Panc1 (cell line): ENCODE measurements around the gene RTL5. TPM values are rescaled to one million over a fixed set of nuclear protein-coding genes. Genes with fewer than 3 reads are reported as not detected.

Experiments used
- ATAC-seq: fragments of 200-7000 bp; cut with Tn5 transposase; 2 replicates; pipeline ENCODE4 v1.9.1; 2020; ENCODE audit warnings: mild to moderate bottlenecking, moderate library complexity
- BruUV-seq: library from RNA; stranded (reverse); fragments of 400-500 nt; replicated peaks from 2 replicates; lab custom pipeline; 2021; lab: Mats Ljungman, UMichigan
- CTCF ChIA-PET: fragments of 300-600 bp; sonication (Branson Sonifier 250); formaldehyde crosslinking; loops from one replicate; lab custom pipeline; 2022; ENCODE audit warnings: antibody characterized with exemption; lab: Charles Lee
- POLR2A ChIA-PET: fragments of 300-600 bp; sonication (Branson Sonifier 250); formaldehyde crosslinking; loops from one replicate; lab custom pipeline; 2022; ENCODE audit warnings: antibody characterized with exemption; lab: Charles Lee
- DNase-seq: peaks from one replicate; pipeline ENCODE4 v3.0.0-alpha.2; 2010; ENCODE audit warnings: low read depth, low spot score
- H3K27ac ChIP-seq: 2 replicates; pipeline ENCODE4 v1.5.1; 2011; ENCODE audit warnings: mild to moderate bottlenecking, low read length, inconsistent platforms
- H3K27me3 ChIP-seq: fragments of 200-500 bp; sonication (Bioruptor generic); 2 replicates; pipeline ENCODE4 v1.6.0; 2014; ENCODE audit warnings: low read length, inconsistent platforms; ENCODE audit not compliant: control insufficient read depth, insufficient read depth
- H3K36me3 ChIP-seq: fragments of 200-500 bp; sonication (Bioruptor generic); 2 replicates; pipeline ENCODE4 v1.5.1; 2014; ENCODE audit warnings: inconsistent platforms, mild to moderate bottlenecking, low read length, moderate library complexity; ENCODE audit not compliant: control insufficient read depth, insufficient read depth
- H3K4me1 ChIP-seq: 2 replicates; pipeline ENCODE4 v1.5.1; 2011; ENCODE audit warnings: inconsistent platforms, mild to moderate bottlenecking, low read length, moderate library complexity; ENCODE audit not compliant: control insufficient read depth, insufficient read depth
- H3K4me3 ChIP-seq, 2 experiments: 2 replicates each; pipeline ENCODE4 v1.5.1; 2011 to 2012; ENCODE audit warnings: low read depth in 2 of 2, low read length in 2 of 2, mild to moderate bottlenecking in 2 of 2, inconsistent platforms in 1 of 2, moderate library complexity in 1 of 2
- H3K9me3 ChIP-seq: fragments of 200-500 bp; sonication (Bioruptor generic); 2 replicates; pipeline ENCODE4 v1.5.1; 2014; ENCODE audit warnings: low read depth, mild to moderate bottlenecking, inconsistent platforms, low read length, moderate library complexity; ENCODE audit not compliant: control insufficient read depth, insufficient read depth
- POLR2AphosphoS5 ChIP-seq: IDR thresholded peaks from 2 replicates; pipeline ENCODE4 v1.6.1; 2012; ENCODE audit warnings: mild to moderate bottlenecking, low read depth, low read length, moderate library complexity
- SIN3A ChIP-seq: IDR thresholded peaks from 2 replicates; pipeline ENCODE4 v1.6.1; 2012; ENCODE audit warnings: low read depth, mild to moderate bottlenecking, low read length, moderate library complexity, borderline replicate concordance; ENCODE audit not compliant: insufficient read depth
- TCF7L2 ChIP-seq: IDR thresholded peaks from 2 replicates; pipeline ENCODE4 v1.6.1; 2011; ENCODE audit warnings: mild to moderate bottlenecking, low read depth, low read length, inconsistent platforms
- in situ Hi-C: cut with HindIII; loops from 2 replicates; pipeline ENCODE4 v1.10.0; 2016; ENCODE audit warnings: low sequenced_read_pairs, low pct_unique_long_range_greater_than_20kb
- intact Hi-C: fragments of 100-400 bp; cut with micrococcal nuclease; formaldehyde crosslinking; loops from one replicate; pipeline ENCODE4 v1.10.0; 2022; ENCODE audit not compliant: unreplicated experiment
- total RNA-seq: library from RNA; stranded (reverse); gene quantifications from one replicate; pipeline ENCODE4 v1.2.1, GENCODE V29; 2021; ENCODE audit not compliant: unreplicated experiment
- TF ChIP-seq, protein P1 (sequence below), 2 experiments: IDR thresholded peaks; 2 replicates each; pipeline ENCODE4 v1.6.1; 2011 to 2012; ENCODE audit warnings: low read depth in 2 of 2, control low read depth in 1 of 2, low read length in 1 of 2, mild to moderate bottlenecking in 1 of 2, moderate library complexity in 1 of 2; ENCODE audit not compliant: insufficient read depth in 1 of 2
- TF ChIP-seq, protein P2 (sequence below): fragments of 450-650 bp; IDR thresholded peaks from 2 replicates; pipeline ENCODE4 v1.5.1; 2017; ENCODE audit warnings: mild to moderate bottlenecking

RTL5 gene
- total RNA-seq, 1 experiment from 2014 or later, result 11.0 TPM

DNA sequence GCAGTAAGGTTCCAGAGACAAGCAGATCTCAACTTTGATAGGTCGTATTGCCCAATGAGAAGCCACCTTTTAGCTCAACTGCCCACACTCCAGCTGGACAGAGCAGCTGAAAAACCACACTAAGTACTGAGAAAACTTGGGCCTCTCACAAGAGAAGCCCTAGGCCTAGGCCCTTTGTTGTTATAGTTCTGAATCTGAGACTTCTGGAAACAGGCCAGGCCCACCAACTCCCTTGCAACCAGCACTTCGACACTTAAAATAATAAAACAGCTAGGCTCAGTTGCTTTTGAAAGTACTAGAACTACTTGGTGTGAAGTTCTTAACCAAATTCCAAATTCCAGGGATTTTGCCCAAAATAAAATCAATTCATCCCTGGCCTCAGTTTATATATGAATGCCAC lies 13.5 kb upstream of the RTL5 start:
- intact Hi-C loops, result no loop called here
- TF ChIP-seq SIN3A, result no peak
- TF ChIP-seq POLR2AphosphoS5, result no peak
- no peak for TF ChIP-seq TCF7L2
- TF ChIP-seq, protein P1, sequence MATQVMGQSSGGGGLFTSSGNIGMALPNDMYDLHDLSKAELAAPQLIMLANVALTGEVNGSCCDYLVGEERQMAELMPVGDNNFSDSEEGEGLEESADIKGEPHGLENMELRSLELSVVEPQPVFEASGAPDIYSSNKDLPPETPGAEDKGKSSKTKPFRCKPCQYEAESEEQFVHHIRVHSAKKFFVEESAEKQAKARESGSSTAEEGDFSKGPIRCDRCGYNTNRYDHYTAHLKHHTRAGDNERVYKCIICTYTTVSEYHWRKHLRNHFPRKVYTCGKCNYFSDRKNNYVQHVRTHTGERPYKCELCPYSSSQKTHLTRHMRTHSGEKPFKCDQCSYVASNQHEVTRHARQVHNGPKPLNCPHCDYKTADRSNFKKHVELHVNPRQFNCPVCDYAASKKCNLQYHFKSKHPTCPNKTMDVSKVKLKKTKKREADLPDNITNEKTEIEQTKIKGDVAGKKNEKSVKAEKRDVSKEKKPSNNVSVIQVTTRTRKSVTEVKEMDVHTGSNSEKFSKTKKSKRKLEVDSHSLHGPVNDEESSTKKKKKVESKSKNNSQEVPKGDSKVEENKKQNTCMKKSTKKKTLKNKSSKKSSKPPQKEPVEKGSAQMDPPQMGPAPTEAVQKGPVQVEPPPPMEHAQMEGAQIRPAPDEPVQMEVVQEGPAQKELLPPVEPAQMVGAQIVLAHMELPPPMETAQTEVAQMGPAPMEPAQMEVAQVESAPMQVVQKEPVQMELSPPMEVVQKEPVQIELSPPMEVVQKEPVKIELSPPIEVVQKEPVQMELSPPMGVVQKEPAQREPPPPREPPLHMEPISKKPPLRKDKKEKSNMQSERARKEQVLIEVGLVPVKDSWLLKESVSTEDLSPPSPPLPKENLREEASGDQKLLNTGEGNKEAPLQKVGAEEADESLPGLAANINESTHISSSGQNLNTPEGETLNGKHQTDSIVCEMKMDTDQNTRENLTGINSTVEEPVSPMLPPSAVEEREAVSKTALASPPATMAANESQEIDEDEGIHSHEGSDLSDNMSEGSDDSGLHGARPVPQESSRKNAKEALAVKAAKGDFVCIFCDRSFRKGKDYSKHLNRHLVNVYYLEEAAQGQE (IDR thresholded peaks at IDR 0.05; ENCODE audit: insufficient read depth in 1 of 2, low read depth in 2 of 2, low read length in 1 of 2), result no peak
- TF ChIP-seq, protein P2, sequence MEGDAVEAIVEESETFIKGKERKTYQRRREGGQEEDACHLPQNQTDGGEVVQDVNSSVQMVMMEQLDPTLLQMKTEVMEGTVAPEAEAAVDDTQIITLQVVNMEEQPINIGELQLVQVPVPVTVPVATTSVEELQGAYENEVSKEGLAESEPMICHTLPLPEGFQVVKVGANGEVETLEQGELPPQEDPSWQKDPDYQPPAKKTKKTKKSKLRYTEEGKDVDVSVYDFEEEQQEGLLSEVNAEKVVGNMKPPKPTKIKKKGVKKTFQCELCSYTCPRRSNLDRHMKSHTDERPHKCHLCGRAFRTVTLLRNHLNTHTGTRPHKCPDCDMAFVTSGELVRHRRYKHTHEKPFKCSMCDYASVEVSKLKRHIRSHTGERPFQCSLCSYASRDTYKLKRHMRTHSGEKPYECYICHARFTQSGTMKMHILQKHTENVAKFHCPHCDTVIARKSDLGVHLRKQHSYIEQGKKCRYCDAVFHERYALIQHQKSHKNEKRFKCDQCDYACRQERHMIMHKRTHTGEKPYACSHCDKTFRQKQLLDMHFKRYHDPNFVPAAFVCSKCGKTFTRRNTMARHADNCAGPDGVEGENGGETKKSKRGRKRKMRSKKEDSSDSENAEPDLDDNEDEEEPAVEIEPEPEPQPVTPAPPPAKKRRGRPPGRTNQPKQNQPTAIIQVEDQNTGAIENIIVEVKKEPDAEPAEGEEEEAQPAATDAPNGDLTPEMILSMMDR, result no peak
- in situ Hi-C loops, result no loop called here
- no peaks in the 10 kb centered on the region for H3K9me3 ChIP-seq
- H3K27ac ChIP-seq, result no peak overlapping the region
- CTCF ChIA-PET, result no interaction called here
- H3K36me3 ChIP-seq, result no peaks in the 10 kb centered on the region
- ATAC-seq (no peak), DNase-seq (no peak)
- no peak overlapping the region for H3K4me3 ChIP-seq
- no peaks in the 10 kb centered on the region for H3K27me3 ChIP-seq
- H3K4me1 ChIP-seq, result no peaks in the 10 kb centered on the region
- POLR2A ChIA-PET, result no interaction called here
- no TSS peak for BruUV-seq

DNA sequence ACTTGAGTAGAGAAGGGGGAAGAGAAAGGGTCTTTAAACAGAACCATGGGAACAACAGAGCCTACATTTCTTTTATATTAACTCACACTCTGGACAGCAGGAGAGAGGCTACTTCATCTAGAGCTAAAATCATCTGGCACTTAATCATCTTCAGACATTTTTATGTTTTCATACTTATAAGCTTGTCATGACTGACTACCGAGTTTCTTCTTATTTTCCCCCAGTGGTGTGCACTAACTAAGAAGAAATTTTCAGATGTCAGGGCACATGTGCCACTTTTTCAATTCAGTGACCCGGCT lies 11.8 kb upstream of the RTL5 start:
- in situ Hi-C loops (no loop called here), intact Hi-C loops (no loop called here)
- no peaks in the 10 kb centered on the region for H3K4me1 ChIP-seq
- H3K4me3 ChIP-seq, result no peak overlapping the region
- ATAC-seq, result no peak
- no peaks in the 10 kb centered on the region for H3K27me3 ChIP-seq
- ChIA-PET CTCF (no interaction called here), POLR2A (no interaction called here)
- no peak overlapping the region for H3K27ac ChIP-seq
- BruUV-seq, result no TSS peak
- DNase-seq, result no peak
- TF ChIP-seq, protein P2, result no peak
- TF ChIP-seq POLR2AphosphoS5 (no peak), TCF7L2 (no peak), SIN3A (no peak)
- TF ChIP-seq, protein P1 (IDR thresholded peaks at IDR 0.05; ENCODE audit: insufficient read depth in 1 of 2, low read depth in 2 of 2, low read length in 1 of 2), result no peak
- no peaks in the 10 kb centered on the region for H3K9me3 ChIP-seq
- no peaks in the 10 kb centered on the region for H3K36me3 ChIP-seq
